ACHN (cell line): ENCODE measurements around the gene SAMD13.
A peak's percentile ranks its signal among the peaks of the same experiment; 100 is the strongest.

Experiments
- DNase-seq: peaks from one replicate; pipeline ENCODE4 v3.0.0-alpha.2; 2015
- in situ Hi-C: cut with HindIII; loops from 2 replicates; pipeline ENCODE4 v1.10.0; 2017; ENCODE audit warnings: low sequenced_read_pairs, low pct_ligation_motif_present, low pct_unique_long_range_greater_than_20kb

The SAMD13 gene, protein sequence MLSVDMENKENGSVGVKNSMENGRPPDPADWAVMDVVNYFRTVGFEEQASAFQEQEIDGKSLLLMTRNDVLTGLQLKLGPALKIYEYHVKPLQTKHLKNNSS

DNA sequence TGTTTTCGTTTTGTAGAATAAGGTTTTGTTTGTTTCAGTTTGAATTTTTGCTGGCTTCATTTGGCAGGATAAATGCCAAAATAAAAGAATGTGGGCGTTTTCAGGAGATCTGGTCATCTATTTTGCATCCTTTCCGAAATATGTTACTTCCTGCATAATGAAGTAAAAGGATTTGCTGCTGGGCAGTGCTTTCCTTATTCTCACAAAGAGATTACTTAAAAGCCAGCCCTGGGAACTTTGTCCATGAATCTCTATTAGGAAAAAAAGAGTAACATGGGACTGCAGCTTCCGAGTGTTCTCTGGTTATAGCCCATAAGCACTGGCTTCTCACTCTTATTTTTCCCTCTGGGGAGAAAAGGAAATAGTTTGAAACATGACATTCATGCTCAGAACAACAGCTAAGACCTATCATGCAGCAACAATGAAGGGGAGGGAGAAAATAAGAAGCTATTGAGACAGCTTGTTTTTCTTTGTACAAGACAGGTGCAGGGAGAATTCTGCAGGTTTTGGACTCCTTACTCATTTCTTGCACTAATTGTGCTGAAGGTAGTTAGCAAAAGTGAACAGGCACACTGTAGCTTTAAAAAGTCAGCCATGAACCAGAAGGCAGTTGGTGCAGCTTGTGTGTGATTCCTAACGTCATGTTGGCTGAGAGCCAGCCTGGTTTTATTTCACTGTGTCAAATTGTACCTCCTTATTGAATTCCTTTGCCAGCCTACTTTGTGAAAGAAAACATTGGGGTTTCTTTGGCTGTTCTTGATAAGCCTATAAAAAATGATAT lies at the start of gene SAMD13:
Gene SAMD13 (plus strand): TSS at position 705 of the 781 bp plus-strand sequence. CDS start 1,527 bp downstream, outside the sequence.
- in situ Hi-C loops: no loop called here
- DNase-seq: peak; percentile 73

DNA sequence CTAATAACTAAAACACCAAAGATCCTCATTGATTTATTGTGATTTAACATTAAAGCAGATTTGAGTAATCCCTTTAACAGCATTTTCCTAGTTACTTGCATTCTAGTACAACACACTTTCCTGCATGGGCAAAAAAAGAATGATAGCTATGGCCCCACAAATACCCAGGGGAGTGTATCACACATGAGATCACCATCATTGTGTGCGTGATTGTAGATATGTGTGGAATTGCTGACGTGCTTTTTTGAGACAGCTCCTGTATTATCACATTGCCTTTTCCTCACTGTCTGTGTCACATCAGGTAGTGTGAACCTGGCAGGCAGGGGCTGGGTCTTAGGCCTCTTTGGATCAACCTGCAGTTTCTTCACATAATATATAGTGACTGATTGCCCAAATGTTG lies 48.5 kb upstream of the SAMD13 start:
- no peak for DNase-seq
- in situ Hi-C loops: no loop called here

DNA sequence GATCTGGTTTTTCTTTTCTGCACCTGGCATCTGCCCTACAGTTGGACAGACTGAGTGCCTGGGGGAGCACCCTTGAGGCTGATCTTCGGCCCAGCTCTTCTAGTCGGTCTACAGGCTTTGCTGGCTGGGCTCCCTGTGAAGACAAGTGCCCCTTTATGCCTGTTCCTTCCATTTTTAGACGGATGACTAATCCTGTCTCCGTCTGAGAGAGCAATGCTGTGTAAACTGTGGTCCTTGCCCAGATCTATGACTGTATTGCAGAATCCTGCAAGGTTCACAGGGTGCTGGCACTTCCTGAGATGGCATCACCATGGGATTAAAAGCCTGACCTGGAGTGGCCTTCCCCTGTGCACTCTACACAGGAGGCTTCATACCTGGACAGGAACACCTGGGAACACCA lies 47.6 kb upstream of the SAMD13 start:
- in situ Hi-C loops: no loop called here
- DNase-seq: peak; percentile 78

DNA sequence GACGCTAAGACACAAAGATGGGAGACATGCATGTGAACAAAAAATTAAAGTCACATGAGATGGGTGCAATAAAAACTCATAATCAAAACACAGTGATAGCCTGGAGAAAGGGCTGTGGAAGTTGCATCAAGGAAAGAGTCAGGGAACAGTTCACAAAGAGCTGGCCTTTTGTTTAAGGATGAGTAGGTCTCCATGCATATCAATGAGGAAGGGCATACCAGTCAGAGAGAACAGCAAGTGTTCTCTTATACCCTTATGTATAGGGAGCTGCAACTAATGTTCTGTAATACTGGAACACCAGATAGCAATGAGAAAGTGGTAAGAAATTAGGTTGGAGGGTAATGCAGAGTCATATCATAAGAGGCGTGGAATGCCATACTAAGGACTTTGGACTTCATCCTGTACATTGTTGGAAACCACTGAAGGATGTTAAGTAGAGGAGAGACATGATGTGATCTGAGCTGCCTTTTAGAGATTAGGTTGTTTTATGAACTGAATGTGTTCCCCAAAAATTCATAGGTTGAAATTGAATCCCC lies 46.7 kb upstream of the SAMD13 start:
- peak; percentile 8 for DNase-seq
- in situ Hi-C loops: no loop called here

DNA sequence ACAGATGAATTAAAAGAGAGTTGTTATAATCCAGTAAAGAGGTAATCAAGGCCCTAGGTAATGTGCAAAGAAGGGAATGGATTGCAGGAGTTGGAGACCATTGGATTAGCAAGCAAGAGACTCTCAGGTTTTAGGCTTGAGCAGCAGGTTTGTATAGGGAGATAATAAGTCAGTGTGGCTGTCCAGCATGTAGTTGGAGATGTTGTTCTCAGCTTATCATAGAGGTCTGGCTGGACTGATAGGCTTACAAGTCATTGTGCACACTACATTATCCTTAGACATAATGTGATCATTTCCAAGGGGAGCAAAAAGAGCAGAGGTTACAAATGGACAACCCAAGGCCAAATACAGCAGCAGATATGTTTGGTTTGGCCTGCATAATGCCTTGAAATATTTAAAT lies 45.9 kb upstream of the SAMD13 start:
- DNase-seq: no peak
- in situ Hi-C loops: no loop called here

DNA sequence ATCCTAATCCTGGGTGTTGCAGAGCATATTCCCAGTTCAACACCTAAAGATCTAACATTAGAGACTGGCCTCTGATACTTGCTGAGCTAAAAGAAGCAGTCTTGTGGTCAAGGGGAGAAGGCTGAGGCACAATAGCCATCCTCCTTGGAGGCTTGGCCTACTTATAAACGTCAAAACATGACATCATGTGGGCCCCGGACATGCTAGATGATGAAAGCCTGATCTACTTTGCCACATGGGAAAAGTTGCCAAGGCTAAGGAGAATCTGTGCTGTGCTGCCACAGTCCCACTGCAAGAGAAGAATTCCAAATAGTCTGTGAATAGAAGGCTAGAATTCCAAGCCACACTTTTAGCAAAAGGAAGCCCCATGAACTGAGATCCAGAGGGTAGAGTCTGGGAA lies 43.9 kb upstream of the SAMD13 start:
- in situ Hi-C loops: no loop called here

DNA sequence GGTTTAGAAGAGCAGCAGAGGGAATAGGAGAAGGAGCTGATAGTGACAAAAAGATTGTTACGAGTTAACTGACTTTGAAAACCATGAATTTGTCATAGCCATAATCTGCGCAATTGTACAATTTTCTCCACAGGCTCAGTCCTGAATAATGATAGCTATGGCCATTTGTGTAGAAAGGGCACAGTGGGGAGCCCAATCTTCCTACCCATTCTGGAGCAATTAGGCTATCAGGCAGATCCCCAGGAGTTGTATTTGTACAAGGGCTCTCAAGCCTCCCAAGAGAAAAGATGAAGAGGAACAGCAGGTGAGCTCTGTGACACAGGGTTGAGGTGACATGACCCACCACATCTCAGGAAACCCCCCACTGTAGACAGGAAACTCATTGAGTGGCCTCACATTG lies 42.1 kb upstream of the SAMD13 start:
- in situ Hi-C loops: no loop called here

More for the DNA sequence above, 43.9 kb upstream of the SAMD13 start:
- DNase-seq: no peak

DNA sequence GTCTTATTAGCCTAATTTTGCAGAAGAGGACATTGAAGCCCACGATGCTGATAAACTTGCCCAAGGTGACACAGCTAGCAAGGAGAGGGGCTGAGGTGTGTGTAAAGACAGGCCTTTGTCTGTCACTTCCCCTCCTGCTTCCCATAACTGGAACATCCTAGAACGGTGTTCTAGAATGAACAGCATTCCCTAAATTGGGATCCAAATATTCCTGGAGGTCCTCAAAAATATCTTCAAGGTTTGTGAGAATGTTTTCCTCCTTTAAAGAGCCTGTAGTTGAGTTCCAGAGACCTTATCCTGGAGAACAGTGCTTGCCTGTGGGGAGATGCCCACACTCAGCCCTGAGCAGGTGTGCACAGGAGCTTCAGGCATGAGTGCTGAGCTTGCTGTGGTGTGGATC lies 41.5 kb upstream of the SAMD13 start:
- no peak for DNase-seq
- in situ Hi-C loops: no loop called here

More for the DNA sequence above, 42.1 kb upstream of the SAMD13 start:
- DNase-seq: no peak

DNA sequence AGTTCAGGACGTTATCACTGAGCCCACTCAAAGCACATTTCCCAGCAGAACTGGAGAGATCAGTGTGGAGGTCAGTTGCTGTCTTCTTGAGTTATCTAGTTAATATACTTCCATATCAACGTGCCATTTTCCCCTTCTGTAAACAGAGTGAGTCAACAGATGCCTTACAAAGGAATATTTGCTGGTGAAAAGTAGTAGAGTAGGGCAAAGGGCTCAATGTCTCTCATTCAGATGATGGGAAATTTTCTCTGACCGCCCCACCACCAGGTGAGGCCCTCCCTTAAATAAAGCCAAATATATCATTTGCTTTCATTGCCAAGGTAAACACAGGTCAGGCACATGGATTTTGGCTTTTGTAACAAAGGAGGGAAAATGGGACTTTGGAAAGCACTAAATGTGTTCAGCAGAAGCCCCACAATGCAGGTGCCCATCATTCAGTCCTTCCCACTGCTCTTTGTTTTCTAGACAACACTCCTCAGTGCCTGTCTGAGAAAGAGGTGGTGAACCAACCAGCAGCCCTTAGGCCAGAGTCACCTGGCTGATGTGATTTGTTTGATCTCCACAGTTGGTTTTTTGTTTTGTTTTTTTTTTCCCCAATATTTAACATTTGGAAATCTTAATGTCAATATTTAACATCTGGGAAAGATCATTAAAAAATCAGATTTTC lies 40.5 kb upstream of the SAMD13 start:
- in situ Hi-C loops: no loop called here
- DNase-seq: no peak

DNA sequence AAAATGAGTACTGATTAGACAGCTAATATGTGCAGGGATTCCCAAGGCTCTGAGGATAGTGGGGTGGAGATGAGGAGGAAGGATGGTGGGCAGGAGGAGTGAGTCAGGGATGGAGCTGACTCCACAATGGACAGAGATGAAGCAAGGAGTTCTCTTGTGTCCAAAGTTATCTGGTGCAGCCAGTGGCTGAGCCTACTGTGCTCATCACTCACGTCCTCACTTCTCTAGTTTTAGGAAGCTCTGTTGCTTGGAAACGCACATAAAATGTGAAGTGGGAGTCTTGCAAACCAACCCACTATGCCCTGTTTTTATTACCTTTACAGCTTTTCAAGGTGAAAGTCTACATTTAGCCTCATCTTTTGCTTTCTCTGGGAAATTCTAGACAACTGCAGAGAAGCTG lies 36.5 kb upstream of the SAMD13 start:
- no peak for DNase-seq
- in situ Hi-C loops: no loop called here

DNA sequence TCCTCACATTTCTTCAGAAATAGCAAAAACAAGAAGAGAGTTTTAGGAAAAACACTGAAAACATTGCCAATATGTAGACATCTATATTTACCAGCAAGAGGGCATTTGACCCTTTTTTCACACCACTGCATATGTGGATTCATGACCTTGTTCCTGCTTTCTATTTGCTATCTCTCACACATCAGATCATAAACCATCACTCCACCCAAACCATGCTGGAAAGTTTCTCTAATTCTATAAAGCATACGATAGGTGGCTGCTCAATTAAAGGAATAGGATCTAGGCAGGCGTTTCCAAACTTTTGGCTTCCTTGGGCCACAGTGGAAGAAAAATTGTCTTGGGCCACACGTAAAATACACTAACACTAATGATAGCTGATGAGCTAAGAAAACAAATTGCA lies 35.6 kb upstream of the SAMD13 start:
- DNase-seq: no peak
- in situ Hi-C loops: no loop called here

DNA sequence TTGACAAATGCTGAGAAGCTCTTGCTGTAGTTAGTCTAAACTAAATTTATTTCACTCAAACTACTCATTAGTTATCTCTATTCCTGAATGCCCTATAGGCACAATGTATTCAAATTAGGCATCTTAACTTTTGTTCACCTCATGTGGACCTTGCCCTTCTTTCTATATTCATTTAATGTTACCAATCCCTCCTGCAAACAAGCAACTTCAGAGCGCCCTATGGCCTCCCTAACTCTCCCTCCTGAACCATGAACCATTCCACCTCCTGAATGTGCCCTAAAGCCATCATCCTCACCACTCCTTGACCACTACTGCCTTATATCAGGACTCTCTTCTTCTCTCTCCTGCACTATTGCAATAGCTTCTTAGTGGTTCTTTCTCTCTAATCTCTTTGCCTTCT lies 34.8 kb upstream of the SAMD13 start:
- no peak for DNase-seq
- in situ Hi-C loops: no loop called here

DNA sequence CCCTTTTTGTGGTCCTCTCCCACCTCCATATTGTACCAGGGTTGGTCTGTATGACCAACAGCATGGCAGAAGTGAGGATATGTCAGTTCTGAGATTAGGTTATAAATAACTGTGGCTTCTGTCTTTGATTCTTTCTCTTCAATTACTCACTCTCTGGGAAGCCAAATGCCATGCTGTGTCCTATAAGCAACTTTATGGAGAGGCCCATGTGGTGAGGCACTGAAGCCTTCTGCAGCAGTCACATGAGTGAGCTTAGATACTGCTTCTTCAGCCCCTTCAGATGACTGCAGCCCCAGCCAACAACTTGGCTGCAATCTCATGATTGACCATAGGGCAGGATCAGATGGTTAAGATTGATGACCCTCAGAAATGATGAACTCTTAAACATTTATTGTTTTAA lies 34.0 kb upstream of the SAMD13 start:
- in situ Hi-C loops: no loop called here
- no peak for DNase-seq

DNA sequence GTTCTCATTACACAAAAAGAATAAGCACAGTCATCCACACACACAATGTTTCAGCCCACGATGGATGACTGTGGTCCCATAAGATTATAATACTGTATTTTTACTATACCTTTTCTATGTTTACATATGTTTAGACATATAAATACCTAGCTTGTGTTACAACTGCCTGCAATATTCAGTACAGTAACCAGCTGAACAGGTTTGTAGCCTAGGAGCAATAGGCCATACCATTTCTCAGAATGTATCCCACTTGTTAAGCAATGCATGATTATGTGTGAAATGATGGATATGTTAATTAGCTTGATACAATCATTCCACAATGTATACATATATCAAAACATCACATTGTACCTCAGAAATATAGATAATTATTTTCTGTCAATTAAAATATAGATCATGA lies 33.2 kb upstream of the SAMD13 start:
- no peak for DNase-seq
- in situ Hi-C loops: no loop called here

DNA sequence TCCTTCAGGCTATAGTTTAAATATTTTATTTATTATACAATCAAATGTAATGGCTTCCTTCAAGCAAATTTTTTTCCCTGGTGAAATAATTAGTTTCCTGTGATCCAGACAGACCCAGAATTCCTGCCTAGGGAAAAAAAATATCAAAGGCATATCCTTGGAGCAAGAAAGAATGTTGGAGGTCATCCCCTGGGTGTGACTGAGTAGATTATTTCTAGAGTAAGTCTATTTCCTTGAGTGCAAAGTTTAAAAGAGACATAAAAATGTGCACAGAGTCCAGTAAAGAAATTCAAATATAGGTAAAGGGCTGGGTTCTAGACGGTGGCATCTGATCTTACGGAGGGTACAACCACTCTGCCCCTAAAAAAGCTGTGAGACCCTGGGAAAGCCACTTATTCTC lies 32.2 kb upstream of the SAMD13 start:
- in situ Hi-C loops: no loop called here
- no peak for DNase-seq

DNA sequence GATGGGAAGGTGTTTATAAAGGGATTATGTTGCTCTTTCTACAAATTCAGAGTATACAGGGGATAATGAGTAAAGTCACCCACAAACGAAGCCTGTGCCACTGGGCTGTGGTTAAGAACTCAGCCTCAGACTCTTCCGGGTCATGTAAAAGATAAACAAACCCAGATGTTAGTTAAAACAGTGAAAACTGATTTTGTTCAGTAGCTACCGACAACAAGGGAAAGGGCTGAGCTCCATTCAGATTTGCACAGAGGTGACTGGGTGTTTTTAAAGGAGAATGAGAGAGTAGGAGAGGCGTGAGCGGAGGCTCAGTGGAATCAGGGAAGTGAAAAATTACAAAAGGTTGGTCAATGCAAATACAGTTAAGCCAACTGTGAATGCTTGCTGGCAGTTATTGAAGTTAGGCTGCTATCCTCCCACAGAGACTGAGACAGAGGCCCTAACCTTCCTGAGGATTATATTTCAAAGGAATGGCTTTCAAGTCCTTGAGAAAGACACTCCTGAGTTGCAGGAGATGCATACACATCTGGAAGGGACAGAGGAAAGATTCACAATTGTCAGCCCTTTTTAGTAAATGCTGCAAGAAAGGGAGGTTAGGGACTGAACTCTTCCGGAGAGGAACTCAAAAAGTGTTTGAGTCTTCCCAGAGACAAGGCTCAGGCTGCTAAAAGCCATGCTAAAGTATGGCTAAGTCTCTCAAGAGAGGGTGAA lies 29.9 kb upstream of the SAMD13 start:
- DNase-seq: no peak

DNA sequence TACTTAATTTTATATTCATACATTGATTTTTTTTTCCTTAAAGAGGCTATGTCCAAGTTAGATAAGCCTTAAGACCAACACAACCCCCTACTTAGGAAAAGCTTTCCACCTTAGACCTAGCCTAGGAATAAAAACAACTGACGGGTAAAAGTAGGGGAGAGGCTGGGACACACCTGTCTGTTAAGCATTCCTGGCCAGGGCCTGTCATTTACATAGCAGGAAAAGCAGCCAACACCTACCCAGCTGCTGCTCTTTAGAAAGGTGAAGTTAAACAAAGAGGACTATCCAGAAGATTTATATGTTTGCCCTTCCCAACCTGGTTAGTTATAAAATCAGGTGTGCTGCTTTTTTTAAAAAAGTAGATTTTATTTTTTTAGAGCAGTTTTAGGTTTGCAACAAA lies 29.1 kb upstream of the SAMD13 start:
- in situ Hi-C loops: no loop called here
- no peak for DNase-seq

More for the DNA sequence above, 29.9 kb upstream of the SAMD13 start:
- in situ Hi-C loops: no loop called here

DNA sequence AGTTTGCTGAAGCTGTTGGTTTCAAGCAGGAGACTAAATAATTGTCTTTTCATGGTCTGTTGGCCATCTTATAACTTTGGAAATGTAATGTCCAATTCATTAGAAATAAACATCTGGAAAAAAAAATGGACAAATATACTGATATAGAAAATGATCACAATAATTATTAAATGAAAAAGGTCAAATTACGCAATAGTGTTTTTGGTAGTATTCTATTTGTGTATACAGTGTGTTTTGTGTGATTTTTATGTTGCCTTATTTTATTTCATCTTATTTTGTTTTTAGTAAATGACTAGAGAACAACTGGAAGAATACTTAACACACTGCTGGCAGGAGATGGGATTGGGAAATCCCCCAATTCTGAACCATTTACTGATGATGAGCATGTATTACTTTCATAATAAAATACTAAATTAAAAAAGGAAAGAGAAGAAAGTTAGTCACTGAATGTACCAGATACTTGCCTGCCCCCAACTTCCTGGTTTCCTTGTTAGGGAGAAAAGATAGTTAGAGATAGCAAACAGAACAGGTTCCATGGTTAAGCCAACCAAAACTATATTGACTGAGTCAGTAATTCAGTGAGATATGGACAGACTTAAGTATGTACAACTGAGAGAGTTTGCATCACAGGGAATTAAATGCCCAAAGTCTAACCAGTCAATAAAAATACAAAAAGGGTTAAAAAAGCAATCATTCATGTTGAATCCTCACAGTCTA lies 24.0 kb upstream of the SAMD13 start:
- DNase-seq: no peak
- in situ Hi-C loops: no loop called here

DNA sequence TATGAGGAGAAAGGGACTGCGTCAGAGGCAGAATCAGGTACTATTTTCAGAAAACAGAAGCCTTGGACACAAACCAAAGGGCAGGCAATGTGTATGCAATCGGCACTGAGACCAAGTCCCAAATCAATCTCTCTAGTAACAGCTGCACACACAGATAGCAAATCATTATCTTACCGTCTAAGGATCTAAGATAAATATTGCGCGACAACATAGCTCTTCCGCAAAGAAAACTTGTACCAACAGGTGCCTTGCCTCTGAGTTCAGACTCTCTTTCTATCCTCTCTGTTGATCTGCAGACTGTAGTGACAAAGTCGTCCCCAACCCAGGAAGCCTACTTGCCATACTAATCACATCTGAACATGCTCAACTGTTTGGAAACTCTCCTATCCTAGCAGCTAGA lies 22.6 kb upstream of the SAMD13 start:
- in situ Hi-C loops: no loop called here
- DNase-seq: no peak
